H1 (cell line): ENCODE measurements around the gene ATG9B. TPM values are rescaled to one million over a fixed set of nuclear protein-coding genes. Genes with fewer than 3 reads are reported as not detected.
A peak's percentile ranks its signal among the peaks of the same experiment; 100 is the strongest.

ENCODE experiments used
- BACH1 ChIP-seq: IDR thresholded peaks from 2 replicates; pipeline ENCODE4 v1.6.1; 2012; ENCODE audit warnings: low read length, improper control_type of control experiment
- EP300 ChIP-seq, 2 experiments: IDR thresholded peaks; 1 replicate in 1 of 2; 2 replicates in 1 of 2; pipeline ENCODE4 v1.6.1; 2011 to 2012; ENCODE audit warnings: low read depth in 2 of 2, low read length in 2 of 2, mild to moderate bottlenecking in 2 of 2, borderline replicate concordance in 1 of 2, inconsistent platforms in 1 of 2, moderate library complexity in 1 of 2
- EZH2 ChIP-seq: fragments of 200-600 bp; sonication (generic); IDR thresholded peaks from 2 replicates; pipeline ENCODE4 v1.7.1; 2012; ENCODE audit warnings: low read depth, mild to moderate bottlenecking, moderate library complexity, low read length, inconsistent platforms; ENCODE audit not compliant: severe bottlenecking
- GTF2F1 ChIP-seq: IDR thresholded peaks from 2 replicates; pipeline ENCODE4 v1.6.1; 2012; ENCODE audit warnings: low read depth, low read length, improper control_type of control experiment, borderline replicate concordance
- HDAC2 ChIP-seq, 2 experiments: fragments of 300-600 bp in 1 of 2; sonication (generic) in 1 of 2; IDR thresholded peaks; 2 replicates each; pipeline ENCODE4 v1.6.1; 2011 to 2012; ENCODE audit warnings: low read depth in 2 of 2, low read length in 2 of 2, mild to moderate bottlenecking in 2 of 2, moderate library complexity in 2 of 2, borderline replicate concordance in 1 of 2, inconsistent platforms in 1 of 2
- NRF1 ChIP-seq: IDR thresholded peaks from 2 replicates; pipeline ENCODE4 v1.6.1; 2011; ENCODE audit warnings: mild to moderate bottlenecking, low read depth, low read length, improper control_type of control experiment
- POLR2A ChIP-seq, 2 experiments: IDR thresholded peaks; 1 replicate in 1 of 2; 2 replicates in 1 of 2; pipeline ENCODE4 v1.6.1; 2011; ENCODE audit warnings: low read depth in 2 of 2, low read length in 2 of 2, mild to moderate bottlenecking in 2 of 2; ENCODE audit errors: control extremely low read depth in 1 of 2
- SIRT6 ChIP-seq: IDR thresholded peaks from one replicate; pipeline ENCODE4 v1.7.1; 2012; ENCODE audit warnings: low read length, inconsistent platforms
- SUZ12 ChIP-seq: fragments of 200-600 bp; sonication (generic); IDR thresholded peaks from 2 replicates; pipeline ENCODE4 v1.6.1; 2012; ENCODE audit warnings: mild to moderate bottlenecking, inconsistent platforms, low read length, moderate library complexity, mixed read lengths
- TAF7 ChIP-seq: optimal IDR thresholded peaks from 2 replicates; pipeline ENCODE3; 2011; ENCODE audit warnings: low read depth, mild to moderate bottlenecking, inconsistent platforms, low read length, moderate library complexity, borderline replicate concordance
- TCF12 ChIP-seq: IDR thresholded peaks from 2 replicates; pipeline ENCODE4 v1.6.1; 2011; ENCODE audit warnings: low read depth, mild to moderate bottlenecking, low read length
- polyA plus RNA-seq, 7 experiments: library from polyadenylated mRNA; depleted of rRNA in 3 of 7; stranded (reverse) in 5 of 7; unstranded in 2 of 7; fragments of >200 nt in 5 of 7; fragments of 200-250 nt in 2 of 7; gene quantifications; 1 replicate in 5 of 7; 2 replicates in 1 of 7; 4 replicates in 1 of 7; pipeline versions ENCODE4 v1.2.1 to v1.2.3, GENCODE V29; 2011 to 2013; ENCODE audit warnings: missing spikeins in 2 of 7, mixed read lengths in 2 of 7
- total RNA-seq: library from RNA; stranded (reverse); fragmentation: NEBNext Ultra II Directional; extraction: Animal tissue kit (Norgen Biotek cat#: 25700); gene quantifications from 2 replicates; pipeline ENCODE4 v1.2.1, GENCODE V29; 2021

Gene ATG9B
- total and polyA plus RNA-seq, 2 of the 8 experiments (the other 6 are each of a cell fraction or from before 2014, with no cell fraction given), result 1.4 to 2.3 TPM

DNA sequence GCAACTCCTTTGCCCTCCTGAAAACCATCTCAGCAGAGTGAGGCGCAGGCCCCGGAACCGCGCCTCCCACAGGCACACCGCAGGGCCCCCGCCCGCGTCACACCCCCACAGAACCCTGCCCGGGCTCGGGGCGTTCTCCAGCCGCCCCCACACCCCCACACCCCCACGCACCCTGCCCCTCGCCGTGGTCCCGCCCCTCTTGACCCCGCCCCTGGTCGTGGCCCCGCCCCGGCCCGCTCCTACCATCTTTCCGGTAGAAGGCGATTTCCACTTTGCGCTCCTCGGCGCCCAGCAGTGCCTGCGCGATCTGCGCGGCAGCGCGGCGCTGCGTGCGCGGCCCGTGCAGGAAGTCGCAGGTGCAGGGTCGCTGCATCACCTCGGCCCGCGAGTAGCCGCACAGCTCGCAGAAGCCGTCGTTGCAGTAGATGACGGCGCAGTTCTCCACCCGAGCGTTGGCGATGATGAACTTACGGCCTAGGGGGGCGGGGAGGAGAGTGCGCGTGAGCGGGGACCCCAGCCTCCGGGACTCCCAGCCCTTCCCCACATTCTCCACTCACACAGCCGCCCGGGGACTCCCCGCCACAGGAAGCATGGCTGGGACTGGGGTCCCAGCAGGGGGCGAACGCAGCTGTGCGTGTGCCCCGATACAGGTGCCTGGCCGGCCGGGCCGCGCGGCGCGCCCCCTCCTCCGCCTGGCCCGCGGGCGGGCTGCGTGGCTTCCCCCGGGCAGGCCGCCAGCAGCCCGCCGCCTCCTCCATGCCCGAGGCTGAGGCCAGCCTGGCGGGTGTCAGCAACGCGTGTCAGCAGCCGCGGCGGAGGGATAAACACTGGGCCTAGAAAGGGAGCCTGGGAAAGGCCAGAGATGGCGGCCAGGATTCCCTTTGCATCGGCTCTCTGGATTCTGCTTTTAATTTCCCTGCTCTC, 49.6 kb downstream of the ATG9B start (continued):
- no peak for TF ChIP-seq EP300 (IDR thresholded peaks at IDR 0.05; ENCODE audit: borderline replicate concordance in 1 of 2, low read depth in 2 of 2, low read length in 2 of 2)
- no peak for TF ChIP-seq SIRT6
- no peak for TF ChIP-seq NRF1
- no peak for TF ChIP-seq POLR2A (IDR thresholded peaks at IDR 0.05; ENCODE audit: control extremely low read depth in 1 of 2, low read depth in 2 of 2, low read length in 2 of 2)
- TF ChIP-seq SUZ12, result peak; percentile 50; the same call in 1 of the 2 replicates
- peak; percentile 43 for TF ChIP-seq EZH2
- TF ChIP-seq BACH1, result 0 out of 2 replicates have a peak, but pooled peaks have one; percentile 5
- no peak for TF ChIP-seq TAF7
- peak in 1 of 2 experiments; percentile 77; a peak in 1 of 4 replicates for TF ChIP-seq HDAC2 (IDR thresholded peaks at IDR 0.05; ENCODE audit: borderline replicate concordance in 1 of 2, low read depth in 2 of 2, low read length in 2 of 2)
- no peak for TF ChIP-seq TCF12
- TF ChIP-seq GTF2F1, result no peak
